Measurements from ENCODE around the gene MRPL18.
"Not testable (repeated sequence)": the region's sequence is repeated elsewhere in the genome, so short reads cannot be mapped to it uniquely, and the experiment has no call there.

Gene MRPL18

GRCh38 chr6:159823953-159824352 is 33.7 kb downstream of the MRPL18 start:
- Histone ChIP-seq H3K9me3 (ENCODE audit: insufficient read depth, low read length) (no peaks in the 10 kb centered on the region), H3K4me2 (ENCODE audit: low read length) (no peak overlapping the region), H3K4me1 (ENCODE audit: low read length) (no peaks in the 10 kb centered on the region), H3K36me3 (replicated peaks; ENCODE audit: low read depth, low read length) (no peaks in the 10 kb centered on the region), H3K79me2 (ENCODE audit: low read length) (no peaks in the 10 kb centered on the region), H3K27ac (ENCODE audit: low read length) (no peak overlapping the region), H3K4me3 (ENCODE audit: low read length) (no peak overlapping the region), H3K9ac (ENCODE audit: low read length) (no peak overlapping the region), H3K27me3 (ENCODE audit: low read depth, low read length) (no peaks in the 10 kb centered on the region), H2AFZ (ENCODE audit: low read depth, low read length) (no peak overlapping the region), H4K20me1 (ENCODE audit: insufficient read depth, low read length) (no peaks in the 10 kb centered on the region)
- no peak for TF ChIP-seq EZH2phosphoT487 (IDR thresholded peaks at IDR 0.05; ENCODE audit: low read depth)
- TF ChIP-seq CTCF (IDR thresholded peaks at IDR 0.05; ENCODE audit: low read depth, low read length) = no peak

GRCh38 chr6:159824690-159825089 is 34.4 kb downstream of the MRPL18 start:
- H3K4me3 ChIP-seq (ENCODE audit: low read length); H3K36me3 ChIP-seq (replicated peaks; ENCODE audit: low read depth, low read length); H3K4me2 ChIP-seq (ENCODE audit: low read length); H4K20me1 ChIP-seq (ENCODE audit: insufficient read depth, low read length); H2AFZ ChIP-seq (ENCODE audit: low read depth, low read length); H3K79me2 ChIP-seq (ENCODE audit: low read length); H3K9ac ChIP-seq (ENCODE audit: low read length); H3K27ac ChIP-seq (ENCODE audit: low read length); H3K4me1 ChIP-seq (ENCODE audit: low read length); H3K27me3 ChIP-seq (ENCODE audit: low read depth, low read length); H3K9me3 ChIP-seq (ENCODE audit: insufficient read depth, low read length): not testable (repeated sequence)

- Histone ChIP-seq H3K4me3 (ENCODE audit: low read length) (no peak overlapping the region), H3K36me3 (replicated peaks; ENCODE audit: low read depth, low read length) (no peaks in the 10 kb centered on the region), H3K4me2 (ENCODE audit: low read length) (no peak overlapping the region), H3K79me2 (ENCODE audit: low read length) (no peaks in the 10 kb centered on the region), H2AFZ (ENCODE audit: low read depth, low read length) (no peak overlapping the region), H3K9ac (ENCODE audit: low read length) (no peak overlapping the region), H4K20me1 (ENCODE audit: insufficient read depth, low read length) (no peaks in the 10 kb centered on the region), H3K27ac (ENCODE audit: low read length) (no peak overlapping the region), H3K4me1 (ENCODE audit: low read length) (no peaks in the 10 kb centered on the region), H3K9me3 (ENCODE audit: insufficient read depth, low read length) (no peaks in the 10 kb centered on the region), H3K27me3 (ENCODE audit: low read depth, low read length) (no peaks in the 10 kb centered on the region)
- no peak for TF ChIP-seq CTCF (IDR thresholded peaks at IDR 0.05; ENCODE audit: low read depth, low read length)
- no peak for TF ChIP-seq EZH2phosphoT487 (IDR thresholded peaks at IDR 0.05; ENCODE audit: low read depth)
Observed at GRCh38 chr6:159826004-159826403, 35.7 kb downstream of the MRPL18 start.

- no peak overlapping the region for H3K27ac ChIP-seq (ENCODE audit: low read length)
- H3K9ac ChIP-seq (ENCODE audit: low read length) = no peak overlapping the region
- no peak overlapping the region for H3K4me3 ChIP-seq (ENCODE audit: low read length)
- TF ChIP-seq EZH2phosphoT487 (IDR thresholded peaks at IDR 0.05; ENCODE audit: low read depth) (no peak), CTCF (IDR thresholded peaks at IDR 0.05; ENCODE audit: low read depth, low read length) (no peak)
- H2AFZ ChIP-seq (ENCODE audit: low read depth, low read length) = no peak overlapping the region
- H4K20me1 ChIP-seq (ENCODE audit: insufficient read depth, low read length) = no peaks in the 10 kb centered on the region
- H3K27me3 ChIP-seq (ENCODE audit: low read depth, low read length) = no peaks in the 10 kb centered on the region
- H3K4me2 ChIP-seq (ENCODE audit: low read length) = no peak overlapping the region
- H3K36me3 ChIP-seq (replicated peaks; ENCODE audit: low read depth, low read length) = no peaks in the 10 kb centered on the region
- H3K79me2 ChIP-seq (ENCODE audit: low read length) = no peaks in the 10 kb centered on the region
- H3K4me1 ChIP-seq (ENCODE audit: low read length) = no peaks in the 10 kb centered on the region
- H3K9me3 ChIP-seq (ENCODE audit: insufficient read depth, low read length) = no peaks in the 10 kb centered on the region
Observed at GRCh38 chr6:159826968-159827647, 36.8 kb downstream of the MRPL18 start.
